ENCODE results near the gene SMCR8. TPM values are rescaled to one million over a fixed set of nuclear protein-coding genes. Genes with fewer than 3 reads are reported as not detected.

SMCR8 gene
- total and polyA plus RNA-seq, 9 of the 15 experiments (the other 6 are each of a cell fraction or from before 2014, with no cell fraction given) = 0.25 to 8.8 (median 4.9) TPM

DNA sequence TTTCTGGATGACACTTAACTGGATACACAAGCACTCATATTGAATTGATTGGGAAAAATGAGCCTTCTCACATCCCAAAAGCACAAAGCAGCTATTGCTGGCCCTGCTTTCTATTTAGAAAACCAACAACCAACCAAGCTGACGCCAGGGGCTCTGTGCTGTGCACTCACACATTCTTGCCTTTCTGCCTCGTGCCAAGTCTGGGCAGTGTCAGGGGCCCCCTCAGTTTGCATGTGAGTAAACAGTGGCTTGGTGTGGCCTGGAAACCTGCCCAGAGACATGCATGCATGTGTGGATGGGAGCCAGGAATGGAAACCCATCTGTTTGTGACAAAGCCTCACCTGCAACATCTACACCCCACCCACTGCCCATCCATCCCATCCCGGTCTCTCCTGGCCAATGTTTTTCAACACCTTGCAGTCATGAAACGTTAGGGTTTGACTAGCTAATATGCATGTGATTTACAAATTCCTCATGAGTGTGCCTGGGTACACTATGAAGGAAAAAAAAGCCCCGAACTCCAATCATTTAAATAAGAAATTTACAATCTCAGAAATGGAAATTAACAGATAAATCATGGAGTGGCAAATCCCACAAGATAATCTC, 34.2 kb upstream of the SMCR8 start:
- ChIA-PET CTCF (ENCODE audit: low intra/inter-chr PET ratio) (no interaction called here), POLR2A (interaction anchor here (1.4 to 1.6 kb wide), 2 partner anchors 10 to 12 kb away, joined by 5 to 6 read pairs; no protein-coding TSS in a partner anchor)
- Histone ChIP-seq H3K9me3 (replicated peaks; ENCODE audit: control insufficient read depth, insufficient read depth, low read depth, low read length) (no peaks in the 10 kb centered on the region), H4K20me1 (replicated peaks; ENCODE audit: control insufficient read depth, insufficient read depth, low read length) (no peaks in the 10 kb centered on the region; the same call in 1 of the 2 replicates), H3K9me1 (ENCODE audit: control insufficient read depth, insufficient read depth, low read length) (no peaks in the 10 kb centered on the region), H3K4me3 (no peak overlapping the region), H3K4me1 (replicated peaks in 1 of 2; ENCODE audit: control insufficient read depth in 2 of 2, insufficient read depth in 2 of 2, low read length in 2 of 2) (no peaks in the 10 kb centered on the region), H3K27ac (ENCODE audit: extremely low read depth, low read depth, low read length) (no peak overlapping the region), H3K27me3 (ENCODE audit: control insufficient read depth in 2 of 2, insufficient read depth in 2 of 2, low read length in 2 of 2) (no peaks in the 10 kb centered on the region), H3K79me2 (ENCODE audit: control insufficient read depth, insufficient read depth, low read length) (no peaks in the 10 kb centered on the region), H2AFZ (ENCODE audit: low read depth, low read length) (no peak overlapping the region), H3K4me2 (ENCODE audit: insufficient read depth, low read length) (no peak overlapping the region), H3K9ac (ENCODE audit: insufficient read depth in 1 of 2, low read depth in 2 of 2, low read length in 2 of 2) (no peak overlapping the region), H3K36me3 (ENCODE audit: control insufficient read depth, insufficient read depth, low read length) (peaks cover 85% of the 10 kb centered on the region)
- DNase-seq (ENCODE audit: extremely low read depth in 1 of 4, low spot score in 3 of 4) (peak in 1 of 4 experiments; percentile 24), FAIRE-seq (no peak), ATAC-seq (no peak)
- intact Hi-C loops (cut with micrococcal nuclease) (no loop called here), in situ Hi-C loops (cut with MboI) (no loop called here)
- 73% methylated on average over 5 of the region's 5 CpGs for WGBS (ENCODE audit: insufficient coverage, low coverage, missing lambda C conversion rate)
- BruUV-seq (replicated peaks) = no TSS peak
- TF ChIP-seq RBM14 (IDR thresholded peaks at IDR 0.05; ENCODE audit: borderline replicate concordance, insufficient read depth, low read depth, low read length) = no peak
- TF ChIP-seq SMARCC2 (IDR thresholded peaks at IDR 0.05; ENCODE audit: low read depth) = no peak
- no peak for TF ChIP-seq TARDBP (IDR thresholded peaks at IDR 0.05)
- TF ChIP-seq NELFE (IDR thresholded peaks at IDR 0.05; ENCODE audit: insufficient read depth, insufficient read length) = no peak
- TF ChIP-seq RFX7 (CRISPR knock-in tag; IDR thresholded peaks at IDR 0.05) = no peak

DNA sequence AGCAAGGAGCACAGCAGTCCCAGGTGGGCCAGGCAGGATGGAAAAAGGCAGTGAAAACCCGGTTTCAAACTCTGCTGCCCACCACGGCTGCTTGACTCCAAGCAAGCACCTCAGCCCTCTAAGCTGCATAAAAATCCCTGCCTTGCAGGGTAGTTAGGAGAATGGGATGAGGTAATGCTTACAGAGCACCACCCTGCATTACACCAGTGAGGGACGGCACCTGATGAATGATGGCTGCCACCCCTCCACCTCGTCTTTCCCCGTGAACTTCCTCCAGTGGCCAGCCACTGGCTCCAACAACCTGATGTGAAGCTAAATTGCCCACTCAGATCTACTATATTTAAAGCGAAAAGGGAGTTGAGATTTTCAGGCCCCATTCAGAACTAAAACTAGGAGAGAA, 33.3 kb upstream of the SMCR8 start:
- Histone ChIP-seq H3K79me2 (ENCODE audit: control insufficient read depth, insufficient read depth, low read length) (no peaks in the 10 kb centered on the region), H3K36me3 (ENCODE audit: control insufficient read depth, insufficient read depth, low read length) (peaks cover 80% of the 10 kb centered on the region), H3K27me3 (ENCODE audit: control insufficient read depth in 2 of 2, insufficient read depth in 2 of 2, low read length in 2 of 2) (no peaks in the 10 kb centered on the region), H4K20me1 (replicated peaks; ENCODE audit: control insufficient read depth, insufficient read depth, low read length) (no peaks in the 10 kb centered on the region; the same call in 1 of the 2 replicates), H3K4me1 (replicated peaks in 1 of 2; ENCODE audit: control insufficient read depth in 2 of 2, insufficient read depth in 2 of 2, low read length in 2 of 2) (no peaks in the 10 kb centered on the region), H3K27ac (ENCODE audit: extremely low read depth, low read depth, low read length) (no peak overlapping the region), H3K4me3 (no peak overlapping the region), H3K9me1 (ENCODE audit: control insufficient read depth, insufficient read depth, low read length) (no peaks in the 10 kb centered on the region), H3K4me2 (ENCODE audit: insufficient read depth, low read length) (no peak overlapping the region), H2AFZ (ENCODE audit: low read depth, low read length) (no peak overlapping the region), H3K9me3 (replicated peaks; ENCODE audit: control insufficient read depth, insufficient read depth, low read depth, low read length) (no peaks in the 10 kb centered on the region), H3K9ac (ENCODE audit: insufficient read depth in 1 of 2, low read depth in 2 of 2, low read length in 2 of 2) (no peak overlapping the region)
- ChIA-PET CTCF (ENCODE audit: low intra/inter-chr PET ratio) (no interaction called here), POLR2A (interaction anchor here (1.0 to 1.6 kb wide), 3 partner anchors 9 to 11 kb away, joined by 3 to 6 read pairs (median 5); no protein-coding TSS in a partner anchor)
- ATAC-seq (no peak), FAIRE-seq (no peak), DNase-seq (ENCODE audit: extremely low read depth in 1 of 4, low spot score in 3 of 4) (no peak)
- TF ChIP-seq, protein P1, sequence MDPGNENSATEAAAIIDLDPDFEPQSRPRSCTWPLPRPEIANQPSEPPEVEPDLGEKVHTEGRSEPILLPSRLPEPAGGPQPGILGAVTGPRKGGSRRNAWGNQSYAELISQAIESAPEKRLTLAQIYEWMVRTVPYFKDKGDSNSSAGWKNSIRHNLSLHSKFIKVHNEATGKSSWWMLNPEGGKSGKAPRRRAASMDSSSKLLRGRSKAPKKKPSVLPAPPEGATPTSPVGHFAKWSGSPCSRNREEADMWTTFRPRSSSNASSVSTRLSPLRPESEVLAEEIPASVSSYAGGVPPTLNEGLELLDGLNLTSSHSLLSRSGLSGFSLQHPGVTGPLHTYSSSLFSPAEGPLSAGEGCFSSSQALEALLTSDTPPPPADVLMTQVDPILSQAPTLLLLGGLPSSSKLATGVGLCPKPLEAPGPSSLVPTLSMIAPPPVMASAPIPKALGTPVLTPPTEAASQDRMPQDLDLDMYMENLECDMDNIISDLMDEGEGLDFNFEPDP (CRISPR knock-in tag; IDR thresholded peaks at IDR 0.05) = no peak
- no peak for TF ChIP-seq HEY1 (CRISPR knock-in tag; IDR thresholded peaks at IDR 0.05; ENCODE audit: borderline replicate concordance)
- BruUV-seq (replicated peaks) = no TSS peak
- in situ Hi-C loops (cut with MboI) (no loop called here), intact Hi-C loops (cut with micrococcal nuclease) (no loop called here)
- 97% methylated on average over 6 of the region's 6 CpGs for WGBS (ENCODE audit: insufficient coverage, low coverage, missing lambda C conversion rate)

All from K562 (cell line).